Type B pancreatic cell (in vitro differentiated cells): ENCODE measurements around the gene HOXA9. TPM values are rescaled to one million over a fixed set of nuclear protein-coding genes. Genes with fewer than 3 reads are reported as not detected.

Experiments used
- DNase-seq: peaks from one replicate; pipeline ENCODE4 v3.0.0; 2021; ENCODE audit warnings: mixed read lengths; ENCODE audit not compliant: unreplicated experiment; ENCODE audit errors: extremely low spot score
- H3K27ac Mint-ChIP-seq: 2 replicates; pipeline ENCODE4 v1.8.0; 2021; ENCODE audit warnings: mild to moderate bottlenecking, mixed read lengths
- H3K27me3 Mint-ChIP-seq: 2 replicates; pipeline ENCODE4 v1.8.0; 2021; ENCODE audit warnings: mixed read lengths
- H3K36me3 Mint-ChIP-seq: 2 replicates; pipeline ENCODE4 v1.8.0; 2021; ENCODE audit warnings: mixed read lengths
- H3K4me1 Mint-ChIP-seq: one replicate; pipeline ENCODE4 v1.8.0; 2021; ENCODE audit warnings: mixed read lengths; ENCODE audit not compliant: unreplicated experiment
- H3K4me3 Mint-ChIP-seq: 2 replicates; pipeline ENCODE4 v1.8.0; 2021; ENCODE audit warnings: mild to moderate bottlenecking, mixed read lengths
- H3K9me3 Mint-ChIP-seq: 2 replicates; pipeline ENCODE4 v1.8.0; 2021; ENCODE audit warnings: mixed read lengths
- CTCF ChIP-seq: fragments of 200-600 bp; sonication (generic); conservative IDR thresholded peaks from 2 replicates; pipeline ENCODE4 v1.5.0; 2021; ENCODE audit warnings: antibody characterized with exemption, mild to moderate bottlenecking
- total RNA-seq: library from RNA; stranded (reverse); gene quantifications from 2 replicates; pipeline ENCODE4 v1.2.1, GENCODE V29; 2021; ENCODE audit warnings: low replicate concordance

The HOXA9 gene
- total RNA-seq, 1 donor from 2014 or later, result 4.1 TPM

- peak; percentile 68 for DNase-seq
- Mint-ChIP-seq H3K27me3 (peaks cover 99% of the 10 kb centered on the region), H3K4me1 (peaks cover 19% of the 10 kb centered on the region)
Observed at GRCh38 chr7:27184337-27185012, 19.1 kb upstream of the HOXA9 start.

GRCh38 chr7:27183682-27184336 lies 18.5 kb upstream of the HOXA9 start:
- H3K27me3 Mint-ChIP-seq, result peaks cover 99% of the 10 kb centered on the region
- TF ChIP-seq CTCF, result no peak
- H3K4me1 Mint-ChIP-seq, result peaks cover 21% of the 10 kb centered on the region
- H3K4me3 Mint-ChIP-seq, result peak overlapping the region; percentile 77
- peak overlapping the region; percentile 41 for H3K27ac Mint-ChIP-seq
- no peaks in the 10 kb centered on the region for H3K9me3 Mint-ChIP-seq
- H3K36me3 Mint-ChIP-seq, result no peaks in the 10 kb centered on the region
- DNase-seq, result peak; percentile 58

More at GRCh38 chr7:27184337-27185012, 19.1 kb upstream of the HOXA9 start:
- H3K9me3 Mint-ChIP-seq, result no peaks in the 10 kb centered on the region
- peak overlapping the region; percentile 51 for H3K27ac Mint-ChIP-seq
- peak overlapping the region; percentile 81 for H3K4me3 Mint-ChIP-seq
- TF ChIP-seq CTCF, result no peak
- H3K36me3 Mint-ChIP-seq, result no peaks in the 10 kb centered on the region

GRCh38 chr7:27182861-27183681 lies 17.7 kb upstream of the HOXA9 start:
- Mint-ChIP-seq H3K27me3 (peaks cover 99% of the 10 kb centered on the region), H3K4me1 (peaks cover 14% of the 10 kb centered on the region), H3K27ac (peak overlapping the region; percentile 29), H3K4me3 (peak overlapping the region; percentile 77), H3K9me3 (no peaks in the 10 kb centered on the region), H3K36me3 (no peaks in the 10 kb centered on the region)
- peak; percentile 64 for DNase-seq
- no peak for TF ChIP-seq CTCF

- Mint-ChIP-seq H3K27ac (peak overlapping the region; percentile 29), H3K36me3 (no peaks in the 10 kb centered on the region), H3K4me1 (peaks cover 14% of the 10 kb centered on the region), H3K27me3 (peaks cover 99% of the 10 kb centered on the region), H3K9me3 (no peaks in the 10 kb centered on the region), H3K4me3 (peak overlapping the region; percentile 68)
- TF ChIP-seq CTCF, result no peak
- peak; percentile 45 for DNase-seq
Observed at GRCh38 chr7:27182285-27182841, 17.0 kb upstream of the HOXA9 start.

GRCh38 chr7:27181795-27182275 lies 16.5 kb upstream of the HOXA9 start:
- no peak for TF ChIP-seq CTCF
- no peaks in the 10 kb centered on the region for H3K9me3 Mint-ChIP-seq
- H3K4me3 Mint-ChIP-seq, result no peak overlapping the region
- no peaks in the 10 kb centered on the region for H3K36me3 Mint-ChIP-seq
- peaks cover 99% of the 10 kb centered on the region for H3K27me3 Mint-ChIP-seq
- H3K27ac Mint-ChIP-seq, result no peak overlapping the region
- H3K4me1 Mint-ChIP-seq, result peaks cover 14% of the 10 kb centered on the region
- DNase-seq, result peak; percentile 34
